PFSK-1 (cell line): ENCODE data around the gene GMDS.

Experiments
- POLR2AphosphoS5 ChIP-seq: IDR thresholded peaks from 2 replicates; pipeline ENCODE4 v1.6.1; 2012; ENCODE audit warnings: low read depth, mild to moderate bottlenecking, control low read depth, low read length, moderate library complexity
- SIN3A ChIP-seq: IDR thresholded peaks from 2 replicates; pipeline ENCODE4 v1.6.1; 2012; ENCODE audit warnings: mild to moderate bottlenecking, low read length, moderate library complexity, borderline replicate concordance; ENCODE audit not compliant: insufficient read depth

- TF ChIP-seq SIN3A (no peak), POLR2AphosphoS5 (no peak)
Measured at GRCh38 chr6:2101213-2101612, 144.2 kb downstream of the GMDS start.
